ENCODE results near the gene ALG12. TPM values are rescaled to one million over a fixed set of nuclear protein-coding genes. Genes with fewer than 3 reads are reported as not detected.
A peak's percentile ranks its signal among the peaks of the same experiment; 100 is the strongest.

The ALG12 gene
- polyA plus RNA-seq, 1 of the 3 experiments (the other 2 are of a cell fraction) = 9.9 TPM

DNA sequence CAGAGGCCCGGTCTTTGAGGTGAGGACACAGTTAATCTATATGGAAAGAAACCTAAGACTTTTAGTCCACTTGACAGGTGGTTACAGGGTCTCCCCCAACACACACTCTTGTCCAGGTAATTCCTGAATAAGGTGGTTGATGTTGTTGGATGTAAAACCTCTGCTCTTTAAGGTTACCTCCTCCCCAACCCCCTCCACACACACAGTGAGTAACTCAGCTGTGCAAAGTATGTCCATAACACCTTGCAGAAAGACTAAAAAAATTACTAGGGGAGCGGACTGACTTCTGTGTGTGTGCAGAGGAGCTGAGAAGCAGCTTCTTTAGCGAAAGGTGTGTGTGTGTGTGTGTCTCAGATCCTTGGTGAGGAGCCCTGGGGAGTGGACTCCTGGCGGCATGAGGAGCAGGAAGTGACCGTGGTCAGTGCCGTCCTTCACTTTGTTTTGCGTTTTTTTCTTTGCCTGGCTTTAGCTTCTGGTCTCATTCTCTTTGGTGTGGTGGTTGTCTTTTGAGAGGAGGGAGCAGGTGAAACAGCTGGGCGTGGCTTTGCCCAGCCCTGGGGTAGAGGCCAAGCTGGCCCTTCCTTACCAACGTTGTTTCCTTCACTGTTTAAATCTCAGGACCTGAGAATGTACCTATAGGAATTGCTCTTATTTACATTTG is 62.9 kb downstream of the ALG12 start:
- Histone ChIP-seq H3F3A (replicated peaks; ENCODE audit: insufficient read depth) (peaks cover 11% of the 10 kb centered on the region), H3K79me2 (ENCODE audit: insufficient read depth) (peaks cover 58% of the 10 kb centered on the region), H3K9me2 (no peaks in the 10 kb centered on the region), H3K9me3 (no peaks in the 10 kb centered on the region), H3K4me3 (ENCODE audit: low read depth in 2 of 2, low read length in 1 of 2) (peak overlapping the region; percentile 63 to 83), H3K36me3 (replicated peaks in 1 of 2; ENCODE audit: control insufficient read depth in 1 of 2, insufficient read depth in 2 of 2, low read length in 1 of 2) (peaks cover 0 to 2% of the 10 kb centered on the region in 2 experiments), H3K27ac (ENCODE audit: low read depth in 2 of 2, low read length in 1 of 2) (peak overlapping the region; percentile 28 to 60; a peak in 2 of 4 replicates), H3K4me1 (ENCODE audit: control insufficient read depth in 1 of 2, insufficient read depth in 2 of 2, low read depth in 1 of 2, low read length in 1 of 2) (peaks cover 0 to 21% of the 10 kb centered on the region in 2 experiments; a peak in 2 of 4 replicates), H2AFZ (ENCODE audit: low read depth) (no peak overlapping the region), H3K4me2 (peak overlapping the region; percentile 95), H4K20me1 (ENCODE audit: insufficient read depth) (peaks cover 61% of the 10 kb centered on the region), H3K9ac (peak overlapping the region; percentile 87; the same call in 1 of the 2 replicates), H3K27me3 (ENCODE audit: insufficient read depth) (no peaks in the 10 kb centered on the region)
- 53% methylated on average over 9 of the region's 9 CpGs for WGBS (ENCODE audit: low lambda C conversion rate)
- TF ChIP-seq, protein P1, sequence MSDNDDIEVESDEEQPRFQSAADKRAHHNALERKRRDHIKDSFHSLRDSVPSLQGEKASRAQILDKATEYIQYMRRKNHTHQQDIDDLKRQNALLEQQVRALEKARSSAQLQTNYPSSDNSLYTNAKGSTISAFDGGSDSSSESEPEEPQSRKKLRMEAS (IDR thresholded peaks at IDR 0.05; ENCODE audit: low read depth) = no peak
- DNase-seq = no peak
- ChIA-PET POLR2A (no interaction called here), CTCF (interaction anchor here (0.6 to 0.7 kb wide), 2 partner anchors 44 to 92 kb away, joined by 4 read pairs; no protein-coding TSS in a partner anchor)

DNA sequence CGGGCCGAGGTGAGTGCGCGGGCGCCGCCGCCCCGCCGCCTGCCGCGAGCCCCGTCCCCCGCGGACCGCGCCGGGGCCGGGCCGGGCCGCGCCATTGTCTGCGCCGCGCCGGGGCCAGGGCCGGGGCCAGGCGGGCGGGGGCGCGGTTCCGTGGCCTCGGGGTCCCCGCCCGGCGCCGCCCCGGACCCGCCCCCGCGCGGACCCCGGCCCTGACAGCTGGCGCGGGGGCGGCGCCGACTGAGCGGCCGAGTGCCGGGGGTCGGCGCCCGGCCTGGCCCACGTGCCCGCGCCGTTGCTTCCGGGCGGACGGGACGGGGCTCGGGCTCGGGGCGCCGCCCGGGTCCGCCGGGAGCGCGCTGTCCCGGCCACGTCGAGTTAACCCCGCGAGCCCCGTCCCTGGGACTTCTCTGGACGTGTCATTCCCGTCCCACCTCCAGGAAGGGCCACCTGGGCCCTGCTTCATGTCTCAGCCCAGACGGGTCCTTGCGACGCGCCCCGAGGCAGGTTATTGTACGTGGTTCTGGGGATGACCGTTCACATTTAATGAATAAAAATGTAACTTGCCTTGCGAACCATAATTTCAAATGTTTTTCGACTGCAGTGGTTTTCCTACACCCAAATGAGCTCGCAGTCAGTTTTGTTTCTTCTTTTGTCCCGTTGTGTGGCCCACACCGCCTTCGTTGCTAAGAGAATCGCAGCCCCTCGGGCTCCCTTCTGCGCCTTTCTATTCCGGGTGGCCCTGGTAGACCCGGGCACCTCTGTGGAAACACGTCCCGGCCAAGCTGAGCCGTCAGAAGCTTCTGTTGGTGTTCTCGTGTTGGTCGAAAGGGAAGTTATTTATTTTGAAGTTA is 64.0 kb downstream of the ALG12 start:
- peaks cover 0 to 21% of the 10 kb centered on the region in 2 experiments; a peak in 2 of 4 replicates for H3K4me1 ChIP-seq (ENCODE audit: control insufficient read depth in 1 of 2, insufficient read depth in 2 of 2, low read depth in 1 of 2, low read length in 1 of 2)
- peak overlapping the region; percentile 63 to 83 for H3K4me3 ChIP-seq (ENCODE audit: low read depth in 2 of 2, low read length in 1 of 2)
- TF ChIP-seq GABPA (IDR thresholded peaks at IDR 0.05; ENCODE audit: low read depth) = no peak
- TF ChIP-seq CHD2 (IDR thresholded peaks at IDR 0.05; ENCODE audit: low read length, partially characterized antibody) = no peak
- TF ChIP-seq EZH2phosphoT487 (IDR thresholded peaks at IDR 0.05; ENCODE audit: borderline replicate concordance, low read depth) = no peak
- TF ChIP-seq MXI1 (IDR thresholded peaks at IDR 0.05; ENCODE audit: low read depth, low read length) = peak; percentile 76
- TF ChIP-seq, protein P2, sequence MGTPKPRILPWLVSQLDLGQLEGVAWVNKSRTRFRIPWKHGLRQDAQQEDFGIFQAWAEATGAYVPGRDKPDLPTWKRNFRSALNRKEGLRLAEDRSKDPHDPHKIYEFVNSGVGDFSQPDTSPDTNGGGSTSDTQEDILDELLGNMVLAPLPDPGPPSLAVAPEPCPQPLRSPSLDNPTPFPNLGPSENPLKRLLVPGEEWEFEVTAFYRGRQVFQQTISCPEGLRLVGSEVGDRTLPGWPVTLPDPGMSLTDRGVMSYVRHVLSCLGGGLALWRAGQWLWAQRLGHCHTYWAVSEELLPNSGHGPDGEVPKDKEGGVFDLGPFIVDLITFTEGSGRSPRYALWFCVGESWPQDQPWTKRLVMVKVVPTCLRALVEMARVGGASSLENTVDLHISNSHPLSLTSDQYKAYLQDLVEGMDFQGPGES (IDR thresholded peaks at IDR 0.05; ENCODE audit: low read depth, low read length) = no peak
- no peak for TF ChIP-seq POLR2AphosphoS5 (IDR thresholded peaks at IDR 0.05; ENCODE audit: low read depth, low read length)
- TF ChIP-seq EP300 (IDR thresholded peaks at IDR 0.05; ENCODE audit: borderline replicate concordance in 1 of 2, low read depth in 1 of 2, low read length in 1 of 2) = no peak
- TF ChIP-seq NFIC (IDR thresholded peaks at IDR 0.05; ENCODE audit: borderline replicate concordance) = no peak
- TF ChIP-seq, protein P1 (IDR thresholded peaks at IDR 0.05; ENCODE audit: low read depth) = 0 out of 2 replicates have a peak, but pooled peaks have one; percentile 17
- no peak for TF ChIP-seq ELF1 (IDR thresholded peaks at IDR 0.05)
- TF ChIP-seq RAD21 (IDR thresholded peaks at IDR 0.05; ENCODE audit: low read length) = no peak
- peaks cover 0 to 2% of the 10 kb centered on the region in 2 experiments for H3K36me3 ChIP-seq (replicated peaks in 1 of 2; ENCODE audit: control insufficient read depth in 1 of 2, insufficient read depth in 2 of 2, low read length in 1 of 2)
- peaks cover 50% of the 10 kb centered on the region for H4K20me1 ChIP-seq (ENCODE audit: insufficient read depth)
- POLR2A ChIA-PET = no interaction called here
- H3K27me3 ChIP-seq (ENCODE audit: insufficient read depth) = peaks cover 5% of the 10 kb centered on the region; the same call in 1 of the 2 replicates
- peak overlapping the region; percentile 87 for H3K9ac ChIP-seq
- under 1% methylated on average over 23 of the region's 101 CpGs for WGBS (ENCODE audit: low lambda C conversion rate)
- H3K9me2 ChIP-seq = no peaks in the 10 kb centered on the region
- peaks cover 11% of the 10 kb centered on the region for H3F3A ChIP-seq (replicated peaks; ENCODE audit: insufficient read depth)
- peak; percentile 59 for DNase-seq
- CTCF ChIA-PET = no interaction called here
- H3K4me2 ChIP-seq = peak overlapping the region; percentile 95
- peaks cover 50% of the 10 kb centered on the region for H3K79me2 ChIP-seq (ENCODE audit: insufficient read depth)
- H3K27ac ChIP-seq (ENCODE audit: low read depth in 2 of 2, low read length in 1 of 2) = peak overlapping the region; percentile 60 to 68; a peak in 3 of 4 replicates
- H3K9me3 ChIP-seq = no peaks in the 10 kb centered on the region
- H2AFZ ChIP-seq (ENCODE audit: low read depth) = no peak overlapping the region
